Activated T-cell treated with anti-CD3 and anti-CD28 coated beads, Interleukin-2, amount 50 U/mL, for 24 hours (primary cell): Measurements from ENCODE around the gene DDX23.

ENCODE experiments used
- DNase-seq: peaks from one replicate; pipeline ENCODE4 v3.0.0-alpha.2; 2020
- H3K27ac Mint-ChIP-seq: 2 replicates; pipeline ENCODE4 v1.8.0; 2020; ENCODE audit warnings: mild to moderate bottlenecking, mixed read lengths
- H3K27me3 Mint-ChIP-seq: 2 replicates; pipeline ENCODE4 v1.8.0; 2020; ENCODE audit warnings: mixed read lengths
- H3K36me3 Mint-ChIP-seq: 2 replicates; pipeline ENCODE4 v1.8.0; 2020; ENCODE audit warnings: low read depth, mixed read lengths
- H3K4me1 Mint-ChIP-seq: 2 replicates; pipeline ENCODE4 v1.8.0; 2020; ENCODE audit warnings: low read depth, mixed read lengths
- H3K4me3 Mint-ChIP-seq: 2 replicates; pipeline ENCODE4 v1.8.0; 2020; ENCODE audit warnings: mild to moderate bottlenecking, moderate library complexity, mixed read lengths
- H3K9me3 Mint-ChIP-seq: 2 replicates; pipeline ENCODE4 v1.8.0; 2020; ENCODE audit warnings: mixed read lengths

The DDX23 gene

GRCh38 chr12:48822139-48822538 lies 29.8 kb downstream of the DDX23 start:
- peaks cover 9% of the 10 kb centered on the region for H3K27me3 Mint-ChIP-seq
- no peak overlapping the region for H3K27ac Mint-ChIP-seq
- no peak for DNase-seq
- H3K4me3 Mint-ChIP-seq: no peak overlapping the region
- H3K36me3 Mint-ChIP-seq: peaks cover 4% of the 10 kb centered on the region
- no peaks in the 10 kb centered on the region for H3K9me3 Mint-ChIP-seq
- peaks cover 17% of the 10 kb centered on the region for H3K4me1 Mint-ChIP-seq

GRCh38 chr12:48819986-48820725 lies 31.8 kb downstream of the DDX23 start:
- peaks cover 1% of the 10 kb centered on the region for H3K36me3 Mint-ChIP-seq
- no peaks in the 10 kb centered on the region for H3K9me3 Mint-ChIP-seq
- H3K4me1 Mint-ChIP-seq: peaks cover 30% of the 10 kb centered on the region

GRCh38 chr12:48818831-48819590 lies 33.0 kb downstream of the DDX23 start:
- H3K4me3 Mint-ChIP-seq: peak overlapping the region; percentile 83
- H3K4me1 Mint-ChIP-seq: peaks cover 31% of the 10 kb centered on the region
- no peak overlapping the region for H3K27ac Mint-ChIP-seq
- peaks cover 2% of the 10 kb centered on the region for H3K36me3 Mint-ChIP-seq
- H3K9me3 Mint-ChIP-seq: no peaks in the 10 kb centered on the region
- H3K27me3 Mint-ChIP-seq: peaks cover 19% of the 10 kb centered on the region
- peak; percentile 45 for DNase-seq

More at GRCh38 chr12:48819986-48820725, 31.8 kb downstream of the DDX23 start:
- no peak for DNase-seq
- Mint-ChIP-seq H3K27ac (no peak overlapping the region), H3K4me3 (no peak overlapping the region), H3K27me3 (peaks cover 19% of the 10 kb centered on the region)

- H3K9me3 Mint-ChIP-seq: no peaks in the 10 kb centered on the region
- peaks cover 36% of the 10 kb centered on the region for H3K4me1 Mint-ChIP-seq
- H3K27ac Mint-ChIP-seq: peak within 1 kb of the TSS; percentile 71
- peaks cover 2% of the 10 kb centered on the region for H3K36me3 Mint-ChIP-seq
- peaks cover 19% of the 10 kb centered on the region for H3K27me3 Mint-ChIP-seq
- peak within 1 kb of the TSS; percentile 83 for H3K4me3 Mint-ChIP-seq
- peak; percentile 85 for DNase-seq
Measured at GRCh38 chr12:48817873-48818830, 33.8 kb downstream of the DDX23 start, which contains the start of gene CACNB3. Gene CACNB3 (plus strand): TSS chr12:48818496. CDS start chr12:48818930, 434 bp downstream.

GRCh38 chr12:48816143-48816854 lies 35.7 kb downstream of the DDX23 start:
- no peak for DNase-seq
- peaks cover 19% of the 10 kb centered on the region for H3K27me3 Mint-ChIP-seq
- H3K36me3 Mint-ChIP-seq: peaks cover 2% of the 10 kb centered on the region
- H3K4me3 Mint-ChIP-seq: peak overlapping the region; percentile 84
- H3K27ac Mint-ChIP-seq: no peak overlapping the region
- peaks cover 36% of the 10 kb centered on the region for H3K4me1 Mint-ChIP-seq
- no peaks in the 10 kb centered on the region for H3K9me3 Mint-ChIP-seq

GRCh38 chr12:48815126-48816110 lies 36.5 kb downstream of the DDX23 start:
- DNase-seq: peak; percentile 67
- no peaks in the 10 kb centered on the region for H3K9me3 Mint-ChIP-seq

GRCh38 chr12:48814262-48815125 lies 37.5 kb downstream of the DDX23 start:
- peaks cover 19% of the 10 kb centered on the region for H3K27me3 Mint-ChIP-seq
- peaks cover 36% of the 10 kb centered on the region for H3K4me1 Mint-ChIP-seq
- DNase-seq: peak; percentile 88
- H3K27ac Mint-ChIP-seq: peak overlapping the region; percentile 55
- H3K4me3 Mint-ChIP-seq: peak overlapping the region; percentile 84
- H3K9me3 Mint-ChIP-seq: no peaks in the 10 kb centered on the region
- peaks cover 2% of the 10 kb centered on the region for H3K36me3 Mint-ChIP-seq

More at GRCh38 chr12:48815126-48816110, 36.5 kb downstream of the DDX23 start:
- peaks cover 2% of the 10 kb centered on the region for H3K36me3 Mint-ChIP-seq
- peak overlapping the region; percentile 84 for H3K4me3 Mint-ChIP-seq
- H3K27me3 Mint-ChIP-seq: peaks cover 19% of the 10 kb centered on the region
- peaks cover 36% of the 10 kb centered on the region for H3K4me1 Mint-ChIP-seq
- peak overlapping the region; percentile 74 for H3K27ac Mint-ChIP-seq

GRCh38 chr12:48813465-48814261 lies 38.3 kb downstream of the DDX23 start:
- Mint-ChIP-seq H3K36me3 (peaks cover 2% of the 10 kb centered on the region), H3K4me3 (peak overlapping the region; percentile 84), H3K9me3 (no peaks in the 10 kb centered on the region), H3K4me1 (peaks cover 31% of the 10 kb centered on the region), H3K27ac (peak overlapping the region; percentile 22), H3K27me3 (peaks cover 19% of the 10 kb centered on the region)
- no peak for DNase-seq

- Mint-ChIP-seq H3K4me3 (no peak overlapping the region), H3K27me3 (peaks cover 12% of the 10 kb centered on the region), H3K36me3 (peaks cover 2% of the 10 kb centered on the region), H3K9me3 (no peaks in the 10 kb centered on the region), H3K27ac (no peak overlapping the region), H3K4me1 (peaks cover 23% of the 10 kb centered on the region)
- no peak for DNase-seq
Measured at GRCh38 chr12:48812389-48812788, 39.6 kb downstream of the DDX23 start.

GRCh38 chr12:48811437-48812090 lies 40.4 kb downstream of the DDX23 start:
- no peaks in the 10 kb centered on the region for H3K9me3 Mint-ChIP-seq
- peaks cover 5% of the 10 kb centered on the region for H3K27me3 Mint-ChIP-seq
- peaks cover 2% of the 10 kb centered on the region for H3K36me3 Mint-ChIP-seq
- no peak for DNase-seq
- no peak overlapping the region for H3K27ac Mint-ChIP-seq
- H3K4me3 Mint-ChIP-seq: no peak overlapping the region
- peaks cover 19% of the 10 kb centered on the region for H3K4me1 Mint-ChIP-seq

GRCh38 chr12:48810903-48811431 lies 41.0 kb downstream of the DDX23 start:
- Mint-ChIP-seq H3K27me3 (no peaks in the 10 kb centered on the region), H3K4me1 (peaks cover 13% of the 10 kb centered on the region), H3K27ac (no peak overlapping the region), H3K36me3 (peaks cover 2% of the 10 kb centered on the region), H3K4me3 (no peak overlapping the region), H3K9me3 (no peaks in the 10 kb centered on the region)
- no peak for DNase-seq
